OCI-LY1 (cell line): ENCODE data around the gene RERE.

ENCODE experiments used
- H2AFZ ChIP-seq: fragments of 200-600 bp; sonication (generic), shearing (Covaris generic); 2 replicates; pipeline ENCODE4 v1.6.0; 2014; ENCODE audit warnings: antibody characterized with exemption, mild to moderate bottlenecking, low read length
- H3F3A ChIP-seq: fragments of 200-600 bp; sonication (generic), shearing (Covaris generic); 2 replicates; pipeline ENCODE4 v1.6.0; 2014; ENCODE audit warnings: mild to moderate bottlenecking, antibody characterized with exemption, low read length, moderate library complexity; ENCODE audit not compliant: insufficient read depth
- H3K27ac ChIP-seq: fragments of 200-600 bp; sonication (generic); 2 replicates; pipeline ENCODE4 v1.5.1; 2014; ENCODE audit warnings: low read length, mixed run types, mild to moderate bottlenecking, low read depth; ENCODE audit not compliant: poor library complexity, severe bottlenecking
- H3K27me3 ChIP-seq: fragments of 200-600 bp; sonication (generic); 2 replicates; pipeline ENCODE4 v1.6.0; 2014; ENCODE audit warnings: antibody characterized with exemption, mild to moderate bottlenecking, low read length, moderate library complexity; ENCODE audit not compliant: insufficient read depth
- H3K36me3 ChIP-seq: fragments of 200-600 bp; sonication (generic); 2 replicates; pipeline ENCODE4 v1.6.1; 2014; ENCODE audit warnings: mild to moderate bottlenecking, antibody characterized with exemption, low read length, moderate library complexity, mixed read lengths; ENCODE audit not compliant: insufficient read depth
- H3K4me1 ChIP-seq: fragments of 200-600 bp; sonication (generic); 2 replicates; pipeline ENCODE4 v1.5.1; 2014; ENCODE audit warnings: mild to moderate bottlenecking, low read length, moderate library complexity; ENCODE audit not compliant: insufficient read depth, severe bottlenecking
- H3K4me2 ChIP-seq: fragments of 200-600 bp; sonication (generic), shearing (Covaris generic); 2 replicates; pipeline ENCODE4 v1.6.1; 2014; ENCODE audit warnings: low read length
- H3K4me3 ChIP-seq: fragments of 200-600 bp; sonication (generic); 2 replicates; pipeline ENCODE4 v1.5.1; 2014; ENCODE audit warnings: low read length, low read depth, mild to moderate bottlenecking, mixed read lengths; ENCODE audit not compliant: poor library complexity, severe bottlenecking
- H3K79me2 ChIP-seq: fragments of 200-600 bp; shearing (Covaris generic); 2 replicates; pipeline ENCODE4 v1.6.1; 2016; ENCODE audit warnings: mixed run types, low read length, mixed read lengths; ENCODE audit not compliant: insufficient read depth
- H3K9ac ChIP-seq: fragments of 200-600 bp; sonication (generic), shearing (Covaris generic); 2 replicates; pipeline ENCODE4 v1.6.1; 2014; ENCODE audit warnings: mild to moderate bottlenecking, low read length, mixed read lengths
- H3K9me2 ChIP-seq: fragments of 200-600 bp; sonication (generic), shearing (Covaris generic); 2 replicates; pipeline ENCODE4 v1.6.1; 2014; ENCODE audit warnings: low read depth, mild to moderate bottlenecking, low read length, mixed read lengths
- H3K9me3 ChIP-seq: fragments of 200-600 bp; shearing (Covaris generic); 2 replicates; pipeline ENCODE4 v1.6.1; 2014; ENCODE audit warnings: low read length, mixed read lengths
- H4K20me1 ChIP-seq: fragments of 200-600 bp; sonication (generic), shearing (Covaris generic); 2 replicates; pipeline ENCODE4 v1.6.0; 2016; ENCODE audit warnings: mild to moderate bottlenecking, low read length; ENCODE audit not compliant: insufficient read depth
- EZH2 ChIP-seq: fragments of 200-600 bp; sonication (generic), shearing (Covaris generic); IDR thresholded peaks from 2 replicates; pipeline ENCODE4 v1.8.0; 2017; ENCODE audit warnings: borderline replicate concordance, mixed run types, mild to moderate bottlenecking, antibody characterized with exemption, low read length, moderate library complexity, mixed read lengths
- TF ChIP-seq, protein P1 (sequence below): fragments of 200-600 bp; sonication (generic), shearing (Covaris generic); IDR thresholded peaks from 2 replicates; pipeline ENCODE4 v1.5.1; 2017; ENCODE audit warnings: mild to moderate bottlenecking, antibody characterized with exemption, low read length, moderate library complexity, mixed read lengths

RERE gene

DNA sequence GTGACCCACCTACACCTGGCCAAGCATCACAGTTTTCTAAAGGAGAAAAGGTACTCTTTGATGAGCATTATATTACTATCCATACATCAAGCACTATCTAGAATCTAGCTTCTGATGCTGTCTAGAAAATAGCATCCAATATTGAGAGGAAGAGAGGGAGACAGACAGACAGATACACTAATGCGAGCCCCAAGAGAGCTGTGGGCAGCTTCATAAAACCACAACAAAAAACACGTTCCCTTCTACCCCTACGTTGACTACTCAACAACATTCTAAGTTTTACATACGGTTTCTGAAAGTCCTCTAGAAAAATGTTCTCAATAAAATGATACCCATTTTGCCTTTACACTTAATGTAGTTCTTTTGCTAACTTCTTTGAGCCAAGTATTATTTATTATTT, 277.8 kb downstream of the RERE start:
- TF ChIP-seq, protein P1, sequence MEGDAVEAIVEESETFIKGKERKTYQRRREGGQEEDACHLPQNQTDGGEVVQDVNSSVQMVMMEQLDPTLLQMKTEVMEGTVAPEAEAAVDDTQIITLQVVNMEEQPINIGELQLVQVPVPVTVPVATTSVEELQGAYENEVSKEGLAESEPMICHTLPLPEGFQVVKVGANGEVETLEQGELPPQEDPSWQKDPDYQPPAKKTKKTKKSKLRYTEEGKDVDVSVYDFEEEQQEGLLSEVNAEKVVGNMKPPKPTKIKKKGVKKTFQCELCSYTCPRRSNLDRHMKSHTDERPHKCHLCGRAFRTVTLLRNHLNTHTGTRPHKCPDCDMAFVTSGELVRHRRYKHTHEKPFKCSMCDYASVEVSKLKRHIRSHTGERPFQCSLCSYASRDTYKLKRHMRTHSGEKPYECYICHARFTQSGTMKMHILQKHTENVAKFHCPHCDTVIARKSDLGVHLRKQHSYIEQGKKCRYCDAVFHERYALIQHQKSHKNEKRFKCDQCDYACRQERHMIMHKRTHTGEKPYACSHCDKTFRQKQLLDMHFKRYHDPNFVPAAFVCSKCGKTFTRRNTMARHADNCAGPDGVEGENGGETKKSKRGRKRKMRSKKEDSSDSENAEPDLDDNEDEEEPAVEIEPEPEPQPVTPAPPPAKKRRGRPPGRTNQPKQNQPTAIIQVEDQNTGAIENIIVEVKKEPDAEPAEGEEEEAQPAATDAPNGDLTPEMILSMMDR = no peak
- no peak for TF ChIP-seq EZH2
- Histone ChIP-seq H3K9ac (no peak overlapping the region), H2AFZ (no peak overlapping the region), H3K4me3 (no peak overlapping the region), H4K20me1 (no peaks in the 10 kb centered on the region), H3K9me2 (no peaks in the 10 kb centered on the region), H3K27ac (no peak overlapping the region), H3K36me3 (peaks cover 2% of the 10 kb centered on the region; the same call in 1 of the 2 replicates), H3K4me1 (peaks cover 18% of the 10 kb centered on the region), H3K4me2 (no peak overlapping the region; the same call in 1 of the 2 replicates), H3F3A (no peaks in the 10 kb centered on the region), H3K27me3 (no peaks in the 10 kb centered on the region), H3K9me3 (peaks cover 8% of the 10 kb centered on the region; the same call in 1 of the 2 replicates), H3K79me2 (no peaks in the 10 kb centered on the region)

DNA sequence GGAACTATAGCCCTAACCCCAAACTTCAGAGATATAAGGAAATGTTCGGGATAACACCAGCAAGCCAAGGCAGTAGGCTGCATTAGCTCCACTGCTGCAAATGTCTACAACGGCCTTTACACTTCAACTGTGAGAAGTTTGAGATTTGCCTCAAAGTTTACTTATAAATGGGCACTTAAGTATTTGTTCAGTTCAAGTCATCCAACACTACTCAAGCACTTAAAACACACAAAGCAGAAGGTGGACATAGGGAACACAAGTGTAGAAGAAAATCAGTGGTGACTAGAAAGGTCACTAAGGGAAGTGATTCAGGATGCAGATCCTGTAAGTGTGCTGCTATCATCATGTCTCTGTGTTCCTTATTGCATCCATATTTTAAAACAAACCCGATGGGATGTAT, 278.9 kb downstream of the RERE start:
- Histone ChIP-seq H3K4me1 (peaks cover 30% of the 10 kb centered on the region), H2AFZ (no peak overlapping the region), H3K4me2 (no peak overlapping the region), H3K4me3 (no peak overlapping the region), H4K20me1 (no peaks in the 10 kb centered on the region), H3K9me2 (no peaks in the 10 kb centered on the region), H3K27ac (no peak overlapping the region), H3K79me2 (no peaks in the 10 kb centered on the region), H3K36me3 (no peaks in the 10 kb centered on the region; the same call in 1 of the 2 replicates), H3K27me3 (no peaks in the 10 kb centered on the region), H3F3A (no peaks in the 10 kb centered on the region), H3K9me3 (peaks cover under 1% of the 10 kb centered on the region; the same call in 1 of the 2 replicates), H3K9ac (no peak overlapping the region)
- TF ChIP-seq, protein P1 = no peak

DNA sequence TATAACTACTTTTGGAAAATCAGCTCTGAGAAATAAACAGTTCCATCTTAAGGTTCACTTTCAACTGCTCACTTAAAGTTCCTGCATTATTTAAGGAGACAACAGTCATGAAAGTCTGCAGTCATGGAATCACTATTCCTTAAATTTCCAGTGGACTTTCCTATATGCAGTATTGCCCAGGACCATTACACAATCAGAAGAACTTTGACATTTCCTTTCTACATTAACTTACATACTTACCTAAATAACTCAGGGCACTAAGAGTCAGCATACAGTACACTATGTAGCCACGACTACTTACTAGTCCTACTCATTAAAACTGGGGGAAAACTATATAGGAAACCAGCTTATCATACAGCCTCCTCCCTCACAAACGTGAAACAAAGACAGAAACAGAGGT, 279.4 kb downstream of the RERE start:
- no peaks in the 10 kb centered on the region; the same call in 1 of the 2 replicates for H3K36me3 ChIP-seq

More for the DNA sequence above, 279.4 kb downstream of the RERE start:
- H3K4me3 ChIP-seq = no peak overlapping the region
- no peak overlapping the region for H3K4me2 ChIP-seq
- H3K27ac ChIP-seq = no peak overlapping the region
- no peak overlapping the region for H2AFZ ChIP-seq
- H3K4me1 ChIP-seq = peaks cover 35% of the 10 kb centered on the region
- H4K20me1 ChIP-seq = no peaks in the 10 kb centered on the region
- no peaks in the 10 kb centered on the region for H3K79me2 ChIP-seq
- no peaks in the 10 kb centered on the region for H3K27me3 ChIP-seq
- no peaks in the 10 kb centered on the region for H3K9me2 ChIP-seq
- H3F3A ChIP-seq = no peaks in the 10 kb centered on the region
- H3K9ac ChIP-seq = no peak overlapping the region
- no peaks in the 10 kb centered on the region for H3K9me3 ChIP-seq
- TF ChIP-seq, protein P1 = no peak
- TF ChIP-seq EZH2 = no peak
